HCT116 (cell line): ENCODE results near the gene SFTPA2. TPM values are rescaled to one million over a fixed set of nuclear protein-coding genes. Genes with fewer than 3 reads are reported as not detected.

Source experiments
- ATAC-seq: fragments of 200-7000 bp; cut with Tn5 transposase; 2 replicates; pipeline ENCODE4 v1.9.1; 2020; ENCODE audit warnings: mild to moderate bottlenecking, moderate library complexity
- BruUV-seq: library from RNA; stranded (reverse); fragments of 400-500 nt; replicated peaks from 2 replicates; lab custom pipeline; 2021; lab: Mats Ljungman, UMichigan
- CTCF ChIA-PET: fragments of 300-600 bp; sonication (Branson Sonifier 250); formaldehyde crosslinking; loops from one replicate; lab custom pipeline; 2021; ENCODE audit warnings: antibody characterized with exemption; lab: Charles Lee
- POLR2A ChIA-PET: fragments of 300-600, 350-600 bp; sonication (Branson Sonifier 250); formaldehyde crosslinking; loops from one replicate; lab custom pipeline; 2021; ENCODE audit warnings: antibody characterized with exemption; lab: Charles Lee
- RAD21 ChIA-PET, 2 experiments: fragments of 300-600 bp; sonication (Branson Sonifier 250); formaldehyde crosslinking; loops; one replicate each; lab custom pipeline; 2023; ENCODE audit warnings: low total read pairs in 2 of 2; ENCODE audit not compliant: uncharacterized antibody in 2 of 2, unreplicated experiment in 2 of 2, low non-redundant PET in 1 of 2; lab: Charles Lee
- DNase-seq: peaks from one replicate; pipeline ENCODE4 v3.0.0-alpha.2; 2010; ENCODE audit warnings: low read depth, low spot score
- H2AFZ ChIP-seq: fragments of 200-600 bp; shearing (Covaris generic), sonication (generic); 2 replicates; pipeline ENCODE4 v1.6.1; 2017; ENCODE audit warnings: low read depth, mixed run types, mixed read lengths, antibody characterized with exemption, low read length; ENCODE audit not compliant: poor library complexity, severe bottlenecking
- H3K27ac ChIP-seq: 2 replicates; pipeline ENCODE4 v1.5.1; 2012; ENCODE audit warnings: low read depth, low read length
- H3K27me3 ChIP-seq: fragments of 200-600 bp; sonication (generic); 2 replicates; pipeline ENCODE4 v1.6.1; 2016; ENCODE audit warnings: mixed run types, low read length, mixed read lengths; ENCODE audit not compliant: insufficient read depth
- H3K36me3 ChIP-seq, 2 experiments: fragments of 200-500 bp in 1 of 2; fragments of 200-600 bp in 1 of 2; sonication (Bioruptor generic) in 1 of 2; sonication (generic) in 1 of 2; 2 replicates each; pipeline versions ENCODE4 v1.5.1 to v1.6.1; 2014 to 2016; ENCODE audit warnings: low read length in 2 of 2, inconsistent platforms in 1 of 2, mixed read lengths in 1 of 2, mixed run types in 1 of 2; ENCODE audit not compliant: insufficient read depth in 2 of 2, control insufficient read depth in 1 of 2
- H3K4me1 ChIP-seq, 2 experiments: fragments of 200-600 bp in 1 of 2; sonication (generic) in 1 of 2; 2 replicates each; pipeline versions ENCODE4 v1.5.1 to v1.6.1; 2012 to 2017; ENCODE audit warnings: low read length in 2 of 2, inconsistent platforms in 1 of 2, mild to moderate bottlenecking in 1 of 2, mixed read lengths in 1 of 2, mixed run types in 1 of 2, moderate library complexity in 1 of 2; ENCODE audit not compliant: insufficient read depth in 2 of 2, control insufficient read depth in 1 of 2
- H3K4me2 ChIP-seq: fragments of 200-600 bp; sonication (generic); 2 replicates; pipeline ENCODE4 v1.6.1; 2017; ENCODE audit warnings: mixed run types, low read length, mixed read lengths
- H3K4me3 ChIP-seq, 2 experiments: fragments of 200-600 bp in 1 of 2; sonication (generic) in 1 of 2; replicated peaks in 1 of 2; 2 replicates each; pipeline ENCODE4 v1.5.1; 2011 to 2016; ENCODE audit warnings: low read length in 2 of 2, control low read depth in 1 of 2, low read depth in 1 of 2, mild to moderate bottlenecking in 1 of 2, mixed read lengths in 1 of 2, mixed run types in 1 of 2
- H3K79me2 ChIP-seq: fragments of 200-600 bp; sonication (generic); 2 replicates; pipeline ENCODE4 v1.6.1; 2017; ENCODE audit warnings: mild to moderate bottlenecking, mixed run types, low read length, moderate library complexity, mixed read lengths; ENCODE audit not compliant: insufficient read depth
- H3K9ac ChIP-seq: fragments of 200-600 bp; sonication (generic); 2 replicates; pipeline ENCODE4 v1.6.1; 2016; ENCODE audit warnings: low read length, mixed read lengths
- H3K9me2 ChIP-seq: fragments of 200-600 bp; sonication (generic), shearing (Covaris generic); 2 replicates; pipeline ENCODE4 v1.6.1; 2017; ENCODE audit warnings: mixed run types, mild to moderate bottlenecking, moderate library complexity; ENCODE audit not compliant: insufficient read depth
- H3K9me3 ChIP-seq, 2 experiments: fragments of 200-500 bp in 1 of 2; fragments of 200-600 bp in 1 of 2; sonication (Bioruptor generic) in 1 of 2; sonication (generic) in 1 of 2; 2 replicates each; pipeline ENCODE4 v1.6.1; 2014 to 2017; ENCODE audit warnings: low read length in 2 of 2, mixed read lengths in 2 of 2, inconsistent platforms in 1 of 2, low read depth in 1 of 2, mild to moderate bottlenecking in 1 of 2, mixed run types in 1 of 2, moderate library complexity in 1 of 2; ENCODE audit not compliant: control insufficient read depth in 1 of 2, insufficient read depth in 1 of 2
- H4K20me1 ChIP-seq: fragments of 200-600 bp; sonication (generic), shearing (Covaris generic); 2 replicates; pipeline ENCODE4 v1.6.1; 2017; ENCODE audit warnings: mixed run types, mild to moderate bottlenecking, moderate library complexity; ENCODE audit not compliant: insufficient read depth
- CBX3 ChIP-seq: IDR thresholded peaks from 2 replicates; pipeline ENCODE4 v1.6.1; 2012; ENCODE audit warnings: low read depth
- CEBPB ChIP-seq: IDR thresholded peaks from 2 replicates; pipeline ENCODE4 v1.6.1; 2012; ENCODE audit warnings: low read depth
- EGR1 ChIP-seq: IDR thresholded peaks from 2 replicates; pipeline ENCODE4 v1.6.1; 2012; ENCODE audit warnings: low read depth
- ELF1 ChIP-seq: IDR thresholded peaks from 2 replicates; pipeline ENCODE4 v1.6.1; 2012; ENCODE audit warnings: low read depth, borderline replicate concordance
- EZH2 ChIP-seq: fragments of 200-600 bp; sonication (generic); IDR thresholded peaks from 2 replicates; pipeline ENCODE4 v1.6.1; 2017; ENCODE audit warnings: antibody characterized with exemption, mixed run types
- FOSL1 ChIP-seq: IDR thresholded peaks from 2 replicates; pipeline ENCODE4 v1.6.1; 2012; ENCODE audit warnings: low read depth
- POLR2A ChIP-seq: IDR thresholded peaks from 2 replicates; pipeline ENCODE4 v1.7.0; 2011; ENCODE audit warnings: borderline replicate concordance; ENCODE audit not compliant: insufficient read depth, insufficient read length; ENCODE audit errors: extremely low read depth
- RAD21 ChIP-seq: IDR thresholded peaks from 2 replicates; pipeline ENCODE4 v1.6.1; 2012; ENCODE audit warnings: low read depth, mild to moderate bottlenecking
- SIN3A ChIP-seq: IDR thresholded peaks from 2 replicates; pipeline ENCODE4 v1.6.1; 2012; ENCODE audit warnings: low read depth
- SP1 ChIP-seq: IDR thresholded peaks from 2 replicates; pipeline ENCODE4 v1.6.1; 2012; ENCODE audit warnings: low read depth
- SRF ChIP-seq: IDR thresholded peaks from 2 replicates; pipeline ENCODE4 v1.6.1; 2012; ENCODE audit warnings: low read depth
- TCF7L2 ChIP-seq: IDR thresholded peaks from 2 replicates; pipeline ENCODE4 v1.7.0; 2011; ENCODE audit warnings: borderline replicate concordance, inconsistent platforms; ENCODE audit not compliant: insufficient read depth, insufficient read length; ENCODE audit errors: extremely low read depth
- YY1 ChIP-seq: IDR thresholded peaks from 2 replicates; pipeline ENCODE4 v1.6.1; 2011; ENCODE audit warnings: low read length, low read depth, moderate library complexity, mild to moderate bottlenecking; ENCODE audit not compliant: insufficient replicate concordance; ENCODE audit errors: extremely low read depth
- ZNF274 ChIP-seq: fragments of 200-500 bp; sonication (Bioruptor generic); IDR thresholded peaks from 2 replicates; pipeline ENCODE4 v1.6.1; 2014; ENCODE audit warnings: mild to moderate bottlenecking, low read depth, low read length, inconsistent platforms
- intact Hi-C: fragments of 100-400 bp; cut with micrococcal nuclease; formaldehyde crosslinking; loops from 2 replicates; pipeline ENCODE4 v1.10.0; 2022
- total RNA-seq: library from RNA; stranded (reverse); gene quantifications from one replicate; pipeline ENCODE4 v1.2.1, GENCODE V29; 2021; ENCODE audit not compliant: unreplicated experiment
- TF ChIP-seq, protein P1 (sequence below), 3 experiments: fragments of 200-600 bp in 1 of 3; sonication (generic) in 1 of 3; IDR thresholded peaks in 2 of 3; conservative IDR thresholded peaks in 1 of 3; 2 replicates each; pipeline ENCODE4 v1.5.1; 2012 to 2017; ENCODE audit warnings: low read depth in 2 of 3, low read length in 2 of 3, antibody characterized with exemption in 1 of 3, borderline replicate concordance in 1 of 3, control low read depth in 1 of 3, mild to moderate bottlenecking in 1 of 3, mixed read lengths in 1 of 3, mixed run types in 1 of 3, moderate library complexity in 1 of 3; ENCODE audit not compliant: insufficient read depth in 1 of 3
- TF ChIP-seq, protein P2 (sequence below): IDR thresholded peaks from 2 replicates; pipeline ENCODE4 v1.6.1; 2012; ENCODE audit warnings: low read depth

Gene SFTPA2
- total RNA-seq, 1 experiment from 2014 or later: 6.9 TPM

DNA sequence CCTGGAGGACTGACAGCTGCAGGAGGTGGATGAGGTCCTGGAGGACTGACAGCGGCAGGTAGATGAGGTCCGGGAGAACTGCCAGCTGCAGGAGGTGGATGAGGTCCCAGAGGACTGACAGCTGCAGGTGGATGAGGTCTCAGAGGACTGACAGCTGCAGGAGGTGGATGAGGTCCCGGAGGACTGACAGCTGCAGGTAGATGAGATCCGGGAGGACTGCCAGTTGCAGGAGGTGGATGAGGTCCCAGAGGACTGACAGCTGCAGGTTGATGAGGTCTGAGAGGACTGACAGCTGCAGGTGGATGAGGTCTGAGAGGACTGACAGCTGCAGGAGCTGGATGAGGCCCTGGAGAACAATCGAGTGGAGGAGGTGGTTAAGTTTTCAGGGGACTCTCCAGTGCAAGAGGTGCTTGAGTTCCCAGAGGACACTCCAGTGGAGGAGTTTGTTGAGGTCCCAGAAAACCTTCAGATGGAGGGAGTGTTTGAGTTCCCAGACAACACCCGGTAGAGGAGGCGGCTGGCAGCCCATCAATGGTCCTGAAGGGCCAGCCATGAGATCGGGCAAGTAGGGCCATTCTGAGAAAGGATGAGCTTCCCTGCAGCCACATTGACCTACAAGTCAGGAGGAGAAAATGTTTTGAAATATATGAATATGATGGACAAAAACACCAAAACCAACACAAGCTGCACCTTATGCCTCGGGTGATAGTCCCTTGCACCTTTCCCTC is 52.6 kb downstream of the SFTPA2 start:
- Histone ChIP-seq H3K27me3 (peaks cover 24% of the 10 kb centered on the region; the same call in 1 of the 2 replicates), H2AFZ (no peak overlapping the region)
- ChIA-PET POLR2A (no interaction called here), CTCF (no interaction called here)
- no peak for TF ChIP-seq CBX3
- TF ChIP-seq EGR1: no peak
- TF ChIP-seq, protein P1, sequence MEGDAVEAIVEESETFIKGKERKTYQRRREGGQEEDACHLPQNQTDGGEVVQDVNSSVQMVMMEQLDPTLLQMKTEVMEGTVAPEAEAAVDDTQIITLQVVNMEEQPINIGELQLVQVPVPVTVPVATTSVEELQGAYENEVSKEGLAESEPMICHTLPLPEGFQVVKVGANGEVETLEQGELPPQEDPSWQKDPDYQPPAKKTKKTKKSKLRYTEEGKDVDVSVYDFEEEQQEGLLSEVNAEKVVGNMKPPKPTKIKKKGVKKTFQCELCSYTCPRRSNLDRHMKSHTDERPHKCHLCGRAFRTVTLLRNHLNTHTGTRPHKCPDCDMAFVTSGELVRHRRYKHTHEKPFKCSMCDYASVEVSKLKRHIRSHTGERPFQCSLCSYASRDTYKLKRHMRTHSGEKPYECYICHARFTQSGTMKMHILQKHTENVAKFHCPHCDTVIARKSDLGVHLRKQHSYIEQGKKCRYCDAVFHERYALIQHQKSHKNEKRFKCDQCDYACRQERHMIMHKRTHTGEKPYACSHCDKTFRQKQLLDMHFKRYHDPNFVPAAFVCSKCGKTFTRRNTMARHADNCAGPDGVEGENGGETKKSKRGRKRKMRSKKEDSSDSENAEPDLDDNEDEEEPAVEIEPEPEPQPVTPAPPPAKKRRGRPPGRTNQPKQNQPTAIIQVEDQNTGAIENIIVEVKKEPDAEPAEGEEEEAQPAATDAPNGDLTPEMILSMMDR (IDR thresholded peaks at IDR 0.05 in 2 of 3, conservative IDR thresholded peaks at IDR 0.05 in 1 of 3; ENCODE audit: borderline replicate concordance in 1 of 3, insufficient read depth in 1 of 3, low read depth in 2 of 3, low read length in 2 of 3): no peak
- TF ChIP-seq, protein P2, sequence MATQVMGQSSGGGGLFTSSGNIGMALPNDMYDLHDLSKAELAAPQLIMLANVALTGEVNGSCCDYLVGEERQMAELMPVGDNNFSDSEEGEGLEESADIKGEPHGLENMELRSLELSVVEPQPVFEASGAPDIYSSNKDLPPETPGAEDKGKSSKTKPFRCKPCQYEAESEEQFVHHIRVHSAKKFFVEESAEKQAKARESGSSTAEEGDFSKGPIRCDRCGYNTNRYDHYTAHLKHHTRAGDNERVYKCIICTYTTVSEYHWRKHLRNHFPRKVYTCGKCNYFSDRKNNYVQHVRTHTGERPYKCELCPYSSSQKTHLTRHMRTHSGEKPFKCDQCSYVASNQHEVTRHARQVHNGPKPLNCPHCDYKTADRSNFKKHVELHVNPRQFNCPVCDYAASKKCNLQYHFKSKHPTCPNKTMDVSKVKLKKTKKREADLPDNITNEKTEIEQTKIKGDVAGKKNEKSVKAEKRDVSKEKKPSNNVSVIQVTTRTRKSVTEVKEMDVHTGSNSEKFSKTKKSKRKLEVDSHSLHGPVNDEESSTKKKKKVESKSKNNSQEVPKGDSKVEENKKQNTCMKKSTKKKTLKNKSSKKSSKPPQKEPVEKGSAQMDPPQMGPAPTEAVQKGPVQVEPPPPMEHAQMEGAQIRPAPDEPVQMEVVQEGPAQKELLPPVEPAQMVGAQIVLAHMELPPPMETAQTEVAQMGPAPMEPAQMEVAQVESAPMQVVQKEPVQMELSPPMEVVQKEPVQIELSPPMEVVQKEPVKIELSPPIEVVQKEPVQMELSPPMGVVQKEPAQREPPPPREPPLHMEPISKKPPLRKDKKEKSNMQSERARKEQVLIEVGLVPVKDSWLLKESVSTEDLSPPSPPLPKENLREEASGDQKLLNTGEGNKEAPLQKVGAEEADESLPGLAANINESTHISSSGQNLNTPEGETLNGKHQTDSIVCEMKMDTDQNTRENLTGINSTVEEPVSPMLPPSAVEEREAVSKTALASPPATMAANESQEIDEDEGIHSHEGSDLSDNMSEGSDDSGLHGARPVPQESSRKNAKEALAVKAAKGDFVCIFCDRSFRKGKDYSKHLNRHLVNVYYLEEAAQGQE: no peak
- TF ChIP-seq RAD21: no peak
- TF ChIP-seq CEBPB: no peak
- no peak for TF ChIP-seq EZH2
- TF ChIP-seq ELF1: no peak
- TF ChIP-seq ZNF274: no peak
- TF ChIP-seq POLR2A: no peak
- TF ChIP-seq FOSL1: no peak
- no peak for TF ChIP-seq SRF
- no peak for TF ChIP-seq SIN3A
- no peak for TF ChIP-seq YY1
- no peak for TF ChIP-seq TCF7L2
- no peak for TF ChIP-seq SP1
- TF ChIP-seq, all 23 proteins: peak for 0
- Histone ChIP-seq H3K27ac (no peak overlapping the region), H4K20me1 (no peaks in the 10 kb centered on the region), H3K4me3 (no peak overlapping the region), H3K9ac (no peak overlapping the region), H3K9me3 (no peaks in the 10 kb centered on the region), H3K9me2 (no peaks in the 10 kb centered on the region), H3K36me3 (no peaks in the 10 kb centered on the region), H3K79me2 (no peaks in the 10 kb centered on the region), H3K4me2 (no peak overlapping the region), H3K4me1 (no peaks in the 10 kb centered on the region; a peak in 1 of 4 replicates)
- no peak for ATAC-seq
- RAD21 ChIA-PET: no interaction called here
- no peak for DNase-seq
- intact Hi-C loops: no loop called here
- no TSS peak for BruUV-seq
